Duodenal mucosa (tissue), 2 donors: ENCODE measurements around the gene RREB1.

Experiments used
- H3K27ac ChIP-seq: one replicate; pipeline ENCODE4 v1.7.0; 2013; ENCODE audit warnings: low read depth, low read length
- H3K27me3 ChIP-seq, 2 donors: one replicate each; pipeline ENCODE4 v1.7.0; 2013; ENCODE audit warnings: low read length in 2 of 2, control low read depth in 1 of 2; ENCODE audit not compliant: insufficient read depth in 2 of 2, control insufficient read depth in 1 of 2
- H3K36me3 ChIP-seq, 2 donors: one replicate each; pipeline ENCODE4 v1.7.0; 2013; ENCODE audit warnings: low read length in 2 of 2, control low read depth in 1 of 2; ENCODE audit not compliant: insufficient read depth in 2 of 2, control insufficient read depth in 1 of 2
- H3K4me1 ChIP-seq, 2 donors: one replicate each; pipeline ENCODE4 v1.7.0; 2013; ENCODE audit warnings: low read length in 2 of 2, control low read depth in 1 of 2; ENCODE audit not compliant: insufficient read depth in 2 of 2, control insufficient read depth in 1 of 2
- H3K4me3 ChIP-seq, 2 donors: one replicate each; pipeline ENCODE4 v1.7.0; 2013; ENCODE audit warnings: low read length in 2 of 2, low read depth in 1 of 2
- H3K9ac ChIP-seq, 2 donors: one replicate each; pipeline ENCODE4 v1.7.0; 2013; ENCODE audit warnings: low read length in 2 of 2, low read depth in 1 of 2
- H3K9me3 ChIP-seq, 2 donors: one replicate each; pipeline ENCODE4 v1.7.0; 2013; ENCODE audit warnings: low read length in 2 of 2, control low read depth in 1 of 2; ENCODE audit not compliant: control insufficient read depth in 1 of 2

Gene RREB1

DNA sequence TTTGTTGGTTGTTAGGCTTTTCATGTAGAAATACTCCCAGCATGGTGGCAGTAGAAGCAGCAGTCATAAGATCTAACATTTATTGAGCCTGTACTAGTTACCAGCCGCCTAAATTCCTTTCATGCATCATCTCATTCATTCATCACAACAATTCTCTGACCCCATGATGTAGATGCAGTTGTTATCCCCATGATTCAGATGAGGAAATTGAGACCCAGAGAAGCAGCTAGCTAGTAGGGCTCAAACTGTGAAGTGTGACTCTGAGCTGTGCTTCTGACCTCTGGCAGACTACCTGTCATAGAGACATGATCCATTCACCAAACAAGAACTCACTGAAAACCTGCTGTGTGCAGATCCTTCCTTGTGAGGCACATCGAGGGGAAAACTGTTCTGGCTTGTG lies 16.9 kb downstream of the RREB1 start:
- H3K9me3 ChIP-seq, result no peaks in the 10 kb centered on the region
- no peaks in the 10 kb centered on the region for H3K27me3 ChIP-seq
- H3K9ac ChIP-seq, result no peak overlapping the region
- H3K4me1 ChIP-seq, result peaks cover 34 to 38% of the 10 kb centered on the region in 2 donors
- H3K27ac ChIP-seq, result no peak overlapping the region
- H3K36me3 ChIP-seq, result peaks cover 0 to 30% of the 10 kb centered on the region in 2 donors
- H3K4me3 ChIP-seq, result no peak overlapping the region

DNA sequence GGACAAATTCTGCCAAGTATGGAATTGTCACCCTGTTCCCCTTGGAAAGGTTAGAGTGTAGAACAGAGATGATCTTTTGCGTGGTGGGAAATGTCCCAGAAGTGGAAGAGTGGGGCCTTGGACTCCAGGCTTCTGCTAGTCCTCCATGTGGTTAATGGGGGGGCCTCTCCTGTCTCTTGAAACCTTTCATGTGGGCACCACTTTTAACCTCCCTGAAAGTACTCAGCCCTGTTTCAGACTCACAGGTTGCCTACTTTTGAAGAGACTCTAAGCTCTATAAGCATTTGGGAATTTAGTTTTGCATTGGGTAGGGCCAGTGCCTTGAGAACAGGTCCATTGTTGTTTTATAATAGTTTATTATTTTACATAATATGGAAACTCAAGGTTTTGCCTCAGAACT lies 17.5 kb downstream of the RREB1 start:
- Histone ChIP-seq H3K27ac (no peak overlapping the region), H3K36me3 (peaks cover 0 to 30% of the 10 kb centered on the region in 2 donors), H3K9ac (no peak overlapping the region), H3K4me1 (peaks cover 40 to 42% of the 10 kb centered on the region in 2 donors), H3K9me3 (no peaks in the 10 kb centered on the region), H3K4me3 (no peak overlapping the region), H3K27me3 (no peaks in the 10 kb centered on the region)

DNA sequence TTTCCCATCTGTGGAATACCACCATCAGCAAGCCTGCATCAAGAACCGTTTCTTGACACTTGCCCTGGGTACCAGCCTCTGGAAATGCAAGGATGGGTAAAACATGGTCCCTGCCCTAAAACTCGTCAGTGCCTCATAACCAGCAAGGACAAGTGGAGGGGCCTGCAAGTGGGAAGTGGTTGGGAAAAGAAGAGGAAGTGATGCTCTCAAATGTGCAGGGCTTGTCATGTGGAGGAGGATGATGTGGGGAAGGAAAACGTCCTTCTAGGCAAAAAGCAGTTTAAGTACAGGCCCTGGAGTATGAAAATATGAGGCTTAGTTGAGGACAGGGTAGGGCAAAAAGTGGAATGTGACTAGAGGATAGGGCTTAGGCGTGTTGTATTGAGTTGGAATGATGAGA lies 19.0 kb downstream of the RREB1 start:
- H3K4me3 ChIP-seq, result no peak overlapping the region
- H3K36me3 ChIP-seq, result peaks cover 0 to 23% of the 10 kb centered on the region in 2 donors
- no peak overlapping the region for H3K27ac ChIP-seq
- H3K27me3 ChIP-seq, result no peaks in the 10 kb centered on the region
- H3K4me1 ChIP-seq, result peaks cover 41 to 43% of the 10 kb centered on the region in 2 donors
- no peaks in the 10 kb centered on the region for H3K9me3 ChIP-seq
- no peak overlapping the region for H3K9ac ChIP-seq

DNA sequence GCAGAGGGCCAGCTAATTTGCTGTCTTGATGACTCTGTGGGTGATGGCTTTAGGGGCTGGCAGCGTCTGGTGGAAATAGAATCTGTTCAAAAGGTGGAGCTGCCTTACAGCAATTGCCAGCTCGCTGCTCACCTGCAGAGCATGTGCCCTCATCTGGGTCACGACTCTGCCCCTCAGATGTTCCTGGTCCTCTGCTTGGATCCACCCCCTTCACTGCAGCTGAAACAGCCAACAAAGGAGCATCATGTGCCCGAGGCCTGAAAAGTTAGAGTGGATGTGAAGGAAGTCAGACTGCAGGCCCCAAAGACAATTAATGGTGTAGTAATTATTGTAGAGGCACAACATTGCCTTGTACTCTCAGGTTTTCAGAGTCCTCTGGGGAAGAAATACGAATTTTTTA lies 19.9 kb downstream of the RREB1 start:
- Histone ChIP-seq H3K27me3 (no peaks in the 10 kb centered on the region), H3K9ac (peak overlapping the region in 1 of 2 donors; percentile 11), H3K9me3 (no peaks in the 10 kb centered on the region), H3K36me3 (peaks cover 0 to 17% of the 10 kb centered on the region in 2 donors), H3K27ac (no peak overlapping the region), H3K4me3 (no peak overlapping the region), H3K4me1 (peaks cover 41 to 46% of the 10 kb centered on the region in 2 donors)

DNA sequence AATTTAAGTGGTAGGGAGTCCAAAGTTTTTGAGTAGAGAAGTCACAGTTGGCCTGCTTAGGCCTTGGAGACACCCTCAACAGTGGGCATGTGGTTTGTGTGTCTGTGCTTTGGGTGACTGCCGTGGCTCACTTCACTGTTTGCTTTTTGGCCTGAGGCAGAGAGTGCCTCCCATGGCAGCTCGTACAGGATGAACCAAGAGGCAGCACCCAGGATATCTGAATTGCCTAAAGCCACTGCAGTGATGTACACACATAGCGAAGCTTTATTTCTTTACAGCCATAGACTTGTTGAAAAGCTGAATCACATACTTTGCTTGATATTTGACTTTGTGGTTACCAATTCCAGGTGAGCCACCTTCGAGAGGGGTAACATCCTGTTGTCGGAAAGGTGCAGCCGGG lies 21.6 kb downstream of the RREB1 start:
- Histone ChIP-seq H3K36me3 (peaks cover 0 to 13% of the 10 kb centered on the region in 2 donors), H3K9me3 (no peaks in the 10 kb centered on the region), H3K27ac (no peak overlapping the region), H3K27me3 (no peaks in the 10 kb centered on the region), H3K9ac (no peak overlapping the region), H3K4me1 (peaks cover 36 to 48% of the 10 kb centered on the region in 2 donors), H3K4me3 (no peak overlapping the region)

DNA sequence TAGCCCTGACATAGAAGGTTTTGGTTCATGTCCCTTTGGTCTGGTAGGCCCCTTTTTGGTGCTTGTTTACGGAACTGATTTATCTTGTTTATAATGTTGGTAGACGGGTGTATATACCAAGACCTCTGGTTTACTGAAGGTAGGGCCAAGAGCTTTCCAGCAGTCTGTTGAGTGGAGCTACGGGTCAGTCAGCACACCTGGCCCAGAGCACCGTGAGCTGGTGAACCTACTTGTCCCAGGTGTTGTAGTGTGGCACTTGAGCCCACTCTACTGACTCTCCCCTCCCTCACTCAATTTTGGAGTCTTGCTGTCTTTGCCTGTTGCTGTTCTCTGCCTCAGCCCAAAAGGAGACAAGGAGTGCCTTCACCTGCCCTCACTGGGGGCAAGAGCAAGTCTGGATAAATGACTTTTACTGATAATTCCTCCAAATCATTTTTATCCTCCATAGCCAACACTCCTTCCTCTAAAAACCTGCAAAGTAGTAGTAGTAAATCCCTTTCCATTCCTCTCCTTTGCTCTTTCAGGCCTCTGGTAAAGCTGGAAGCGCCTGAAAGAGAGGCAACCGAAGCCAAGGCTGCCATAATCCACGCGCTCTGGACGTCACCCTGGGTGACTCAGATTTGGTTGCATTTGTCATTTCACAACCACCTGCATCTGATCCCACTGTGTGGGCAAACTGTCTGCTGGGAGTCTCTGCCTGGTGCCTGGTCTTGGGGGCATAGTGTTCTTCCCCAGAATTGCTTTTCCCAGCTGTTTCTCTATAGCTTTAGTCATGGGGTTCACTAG lies 22.2 kb downstream of the RREB1 start:
- Histone ChIP-seq H3K36me3 (peaks cover 0 to 9% of the 10 kb centered on the region in 2 donors), H3K9me3 (no peaks in the 10 kb centered on the region), H3K4me3 (no peak overlapping the region), H3K27me3 (no peaks in the 10 kb centered on the region), H3K4me1 (peaks cover 36 to 42% of the 10 kb centered on the region in 2 donors), H3K9ac (peak overlapping the region in 1 of 2 donors; percentile 10), H3K27ac (no peak overlapping the region)

DNA sequence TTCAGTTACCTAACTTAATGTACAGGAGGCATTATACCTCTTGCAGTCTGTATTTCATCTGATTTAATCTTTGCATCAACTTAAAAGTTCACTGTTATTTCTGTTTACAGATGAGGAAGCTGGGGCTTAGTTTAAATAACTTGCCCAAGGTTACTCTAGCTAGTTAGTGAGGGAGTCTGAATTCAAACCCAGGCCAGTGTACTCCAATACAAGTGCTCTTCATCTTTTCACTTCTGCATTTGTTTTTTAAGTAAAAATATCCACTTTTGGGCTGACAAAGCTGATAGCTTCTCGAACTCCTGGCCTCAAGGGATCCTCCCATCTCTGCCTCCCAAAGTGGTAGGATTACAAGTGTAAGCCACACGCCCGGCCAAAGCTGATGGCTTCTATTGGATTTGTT lies 23.6 kb downstream of the RREB1 start:
- H3K9me3 ChIP-seq, result no peaks in the 10 kb centered on the region
- no peak overlapping the region for H3K9ac ChIP-seq
- no peak overlapping the region for H3K4me3 ChIP-seq
- H3K27ac ChIP-seq, result no peak overlapping the region
- no peaks in the 10 kb centered on the region for H3K27me3 ChIP-seq
- H3K4me1 ChIP-seq, result peaks cover 39 to 51% of the 10 kb centered on the region in 2 donors
- peaks cover 0 to 7% of the 10 kb centered on the region in 2 donors for H3K36me3 ChIP-seq

DNA sequence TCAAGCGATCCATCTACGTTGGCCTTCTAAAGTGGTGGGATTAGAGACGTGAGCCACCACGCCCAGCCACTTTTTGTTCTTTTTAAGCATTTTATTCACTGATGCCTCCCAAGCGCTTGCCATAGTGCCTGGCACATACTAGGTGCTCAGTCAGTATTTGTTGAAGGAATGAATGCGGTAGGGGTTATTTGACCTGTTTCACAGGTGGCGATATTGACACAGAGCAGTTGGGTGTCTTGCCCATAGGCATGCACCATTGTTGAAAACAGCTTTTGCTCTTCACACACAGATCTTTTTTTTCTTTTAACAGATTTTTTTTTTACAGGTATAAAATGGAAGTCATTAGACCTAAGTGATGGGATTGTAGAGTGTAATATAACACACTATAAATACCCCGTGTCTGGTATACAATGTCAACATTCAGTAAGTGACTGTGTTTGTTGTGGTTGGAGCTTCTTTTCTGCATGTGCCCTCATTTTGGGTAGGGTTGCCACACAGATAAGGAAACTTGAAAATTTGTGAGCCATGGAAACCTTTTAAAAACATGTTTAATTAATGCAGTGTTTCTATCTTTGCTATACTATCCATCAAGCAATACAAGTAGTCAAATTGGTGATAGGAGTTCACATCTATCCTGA lies 24.8 kb downstream of the RREB1 start:
- Histone ChIP-seq H3K27ac (no peak overlapping the region), H3K4me1 (peaks cover 40 to 51% of the 10 kb centered on the region in 2 donors), H3K9me3 (no peaks in the 10 kb centered on the region), H3K4me3 (no peak overlapping the region), H3K9ac (no peak overlapping the region), H3K27me3 (no peaks in the 10 kb centered on the region), H3K36me3 (peaks cover 0 to 5% of the 10 kb centered on the region in 2 donors)

DNA sequence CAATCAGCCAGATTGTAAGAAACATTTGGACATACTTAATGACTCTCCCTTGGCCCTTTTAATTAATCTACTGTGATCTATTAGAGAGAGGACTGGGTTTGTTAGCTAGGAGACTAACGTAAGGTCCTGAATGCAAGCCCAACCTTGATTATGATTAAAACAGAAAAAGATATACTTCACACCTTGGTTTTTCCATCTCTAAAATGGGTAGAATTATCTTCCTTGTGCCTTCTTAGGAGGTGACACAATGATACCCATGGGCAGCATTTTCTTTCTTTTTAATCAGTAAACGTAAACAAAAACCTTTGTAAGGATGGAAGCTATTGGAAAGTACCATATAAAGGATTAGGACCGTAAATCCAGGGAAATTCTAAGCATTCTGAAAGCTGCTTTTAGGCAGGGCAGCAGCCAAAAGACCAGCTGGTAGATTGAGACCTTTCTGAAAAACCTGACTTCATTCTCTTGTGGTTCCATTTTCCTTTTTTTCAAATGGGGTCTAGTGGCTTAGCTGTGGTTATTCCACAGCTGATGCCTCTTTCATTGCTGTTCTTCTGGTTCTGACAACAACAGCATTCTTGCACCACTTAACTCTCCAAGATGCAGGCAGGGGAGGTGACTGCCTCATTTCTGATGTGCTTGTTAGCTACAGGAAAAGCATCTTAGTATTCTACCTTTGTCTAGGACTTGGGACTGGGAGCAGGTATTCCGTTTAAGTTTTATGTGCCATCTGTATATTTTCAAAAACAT lies 27.4 kb downstream of the RREB1 start:
- Histone ChIP-seq H3K36me3 (no peaks in the 10 kb centered on the region), H3K4me1 (peaks cover 35 to 52% of the 10 kb centered on the region in 2 donors), H3K9ac (no peak overlapping the region), H3K27me3 (no peaks in the 10 kb centered on the region), H3K4me3 (no peak overlapping the region), H3K27ac (no peak overlapping the region), H3K9me3 (no peaks in the 10 kb centered on the region)

DNA sequence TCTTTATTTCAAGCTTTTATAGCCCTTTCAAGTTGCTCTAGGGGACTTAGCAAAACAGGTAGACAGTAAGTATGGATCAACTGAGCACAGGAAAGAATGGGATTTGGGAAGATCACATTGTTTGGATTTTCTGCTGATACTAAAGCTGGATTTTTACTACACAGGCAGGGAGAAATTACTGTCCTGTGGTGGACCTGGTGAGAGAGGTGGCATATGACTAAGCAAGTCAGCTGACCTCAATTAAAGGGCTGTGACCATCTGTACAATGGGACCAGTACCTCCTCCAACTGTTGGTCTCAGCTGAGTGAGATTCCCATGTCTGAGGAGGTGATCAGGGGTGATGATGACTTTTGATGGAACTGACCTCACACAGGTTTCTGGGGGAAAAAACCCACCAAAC lies 28.0 kb downstream of the RREB1 start:
- Histone ChIP-seq H3K27me3 (no peaks in the 10 kb centered on the region), H3K4me1 (peaks cover 39 to 56% of the 10 kb centered on the region in 2 donors), H3K36me3 (no peaks in the 10 kb centered on the region), H3K9me3 (no peaks in the 10 kb centered on the region), H3K27ac (no peak overlapping the region), H3K9ac (no peak overlapping the region), H3K4me3 (no peak overlapping the region)
